Activated CD8-positive, alpha-beta memory T cell treated with anti-CD3 and anti-CD28 coated beads, Interleukin-2, amount 10 ng/mL, durations not matched to agents 7 days and 5 days (primary cell): ENCODE data around the gene ENOPH1. TPM values are rescaled to one million over a fixed set of nuclear protein-coding genes. Genes with fewer than 3 reads are reported as not detected.

Experiments used
- ATAC-seq: fragments of 150-1000 bp; cut with Tn5 transposase; one replicate; pipeline ENCODE4 v1.10.0; 2021; ENCODE audit warnings: moderate library complexity
- CTCF ChIA-PET: fragments of 350-600 bp; sonication (Branson Sonifier 250); formaldehyde crosslinking; loops from one replicate; lab custom pipeline; 2021; ENCODE audit warnings: antibody characterized with exemption; lab: Charles Lee
- DNase-seq: peaks from one replicate; pipeline ENCODE4 v3.0.0-alpha.2; 2020
- H3K27ac Mint-ChIP-seq: one replicate; pipeline ENCODE4 v1.8.0; 2021; ENCODE audit warnings: mild to moderate bottlenecking, mixed read lengths
- H3K27me3 Mint-ChIP-seq: one replicate; pipeline ENCODE4 v1.8.0; 2021; ENCODE audit warnings: mixed read lengths
- H3K36me3 Mint-ChIP-seq: one replicate; pipeline ENCODE4 v1.8.0; 2021; ENCODE audit warnings: mild to moderate bottlenecking, mixed read lengths
- H3K4me1 Mint-ChIP-seq: one replicate; pipeline ENCODE4 v1.8.0; 2021; ENCODE audit warnings: mixed read lengths
- H3K4me3 Mint-ChIP-seq: one replicate; pipeline ENCODE4 v1.8.0; 2021; ENCODE audit warnings: mild to moderate bottlenecking, moderate library complexity, mixed read lengths
- H3K9me3 Mint-ChIP-seq: one replicate; pipeline ENCODE4 v1.8.0; 2022; ENCODE audit warnings: low read depth, mixed read lengths
- total RNA-seq, 2 experiments: library from RNA; stranded (reverse); gene quantifications; one replicate each; pipeline ENCODE4 v1.2.3, GENCODE V29; 2021

Gene ENOPH1
- total RNA-seq, 2 experiments from 2014 or later, result 40.6 to 46.6 TPM

GRCh38 chr4:82431831-82432230, 1.4 kb downstream of the ENOPH1 start:
- DNase-seq, result no peak
- H3K36me3 Mint-ChIP-seq, result peaks cover 56% of the 10 kb centered on the region

GRCh38 chr4:82432596-82432995, 2.2 kb downstream of the ENOPH1 start:
- Mint-ChIP-seq H3K4me1 (peaks cover 55% of the 10 kb centered on the region), H3K9me3 (no peaks in the 10 kb centered on the region), H3K27ac (no peak overlapping the region)

More at GRCh38 chr4:82431831-82432230, 1.4 kb downstream of the ENOPH1 start:
- H3K27me3 Mint-ChIP-seq, result no peaks in the 10 kb centered on the region
- no peak for ATAC-seq
- CTCF ChIA-PET, result interaction anchor here (1.3 to 1.4 kb wide), 2 partner anchors 9 to 58 kb away, joined by 4 to 5 read pairs; partner anchors contain the start of gene HNRNPD
- peak overlapping the region; percentile 19 for H3K27ac Mint-ChIP-seq
- H3K4me3 Mint-ChIP-seq, result peak overlapping the region; percentile 97
- H3K4me1 Mint-ChIP-seq, result peaks cover 57% of the 10 kb centered on the region
- H3K9me3 Mint-ChIP-seq, result no peaks in the 10 kb centered on the region

GRCh38 chr4:82433791-82434190, 3.4 kb downstream of the ENOPH1 start:
- CTCF ChIA-PET, result no interaction called here
- H3K9me3 Mint-ChIP-seq, result no peaks in the 10 kb centered on the region
- no peak for ATAC-seq
- peaks cover 53% of the 10 kb centered on the region for H3K4me1 Mint-ChIP-seq
- H3K27ac Mint-ChIP-seq, result peak overlapping the region; percentile 22
- no peaks in the 10 kb centered on the region for H3K27me3 Mint-ChIP-seq
- H3K4me3 Mint-ChIP-seq, result no peak overlapping the region
- peaks cover 49% of the 10 kb centered on the region for H3K36me3 Mint-ChIP-seq
- DNase-seq, result no peak

More at GRCh38 chr4:82432596-82432995, 2.2 kb downstream of the ENOPH1 start:
- no peaks in the 10 kb centered on the region for H3K27me3 Mint-ChIP-seq
- ATAC-seq (no peak), DNase-seq (no peak)
- peak overlapping the region; percentile 26 for H3K4me3 Mint-ChIP-seq
- CTCF ChIA-PET, result interaction anchor here (1.3 kb wide), 1 partner anchor 8 kb away, joined by 4 read pairs; no protein-coding TSS in a partner anchor
- peaks cover 55% of the 10 kb centered on the region for H3K36me3 Mint-ChIP-seq

GRCh38 chr4:82434949-82435348, 4.6 kb downstream of the ENOPH1 start:
- no peak for DNase-seq
- ATAC-seq, result no peak
- H3K4me3 Mint-ChIP-seq, result no peak overlapping the region
- peaks cover 48% of the 10 kb centered on the region for H3K36me3 Mint-ChIP-seq
- CTCF ChIA-PET, result no interaction called here
- peaks cover 57% of the 10 kb centered on the region for H3K4me1 Mint-ChIP-seq
- H3K9me3 Mint-ChIP-seq, result no peaks in the 10 kb centered on the region
- no peaks in the 10 kb centered on the region for H3K27me3 Mint-ChIP-seq
- no peak overlapping the region for H3K27ac Mint-ChIP-seq

- DNase-seq, result no peak
- Mint-ChIP-seq H3K27me3 (no peaks in the 10 kb centered on the region), H3K4me3 (no peak overlapping the region), H3K9me3 (no peaks in the 10 kb centered on the region), H3K36me3 (peaks cover 51% of the 10 kb centered on the region), H3K4me1 (peaks cover 58% of the 10 kb centered on the region), H3K27ac (no peak overlapping the region)
- CTCF ChIA-PET, result no interaction called here
- ATAC-seq, result no peak
These were observed 5.7 kb downstream of the ENOPH1 start for GRCh38 chr4:82436130-82436529.

- DNase-seq, result no peak
- CTCF ChIA-PET, result no interaction called here
- Mint-ChIP-seq H3K27ac (no peak overlapping the region), H3K36me3 (peaks cover 51% of the 10 kb centered on the region), H3K4me1 (peaks cover 52% of the 10 kb centered on the region), H3K9me3 (no peaks in the 10 kb centered on the region), H3K4me3 (no peak overlapping the region), H3K27me3 (no peaks in the 10 kb centered on the region)
- ATAC-seq, result no peak
These were observed 6.4 kb downstream of the ENOPH1 start for GRCh38 chr4:82436780-82437179.

GRCh38 chr4:82437285-82438005, 7.1 kb downstream of the ENOPH1 start:
- Mint-ChIP-seq H3K4me1 (peaks cover 46% of the 10 kb centered on the region), H3K36me3 (peaks cover 54% of the 10 kb centered on the region), H3K27me3 (no peaks in the 10 kb centered on the region), H3K4me3 (no peak overlapping the region), H3K27ac (no peak overlapping the region), H3K9me3 (no peaks in the 10 kb centered on the region)
- DNase-seq (no peak), ATAC-seq (no peak)
- CTCF ChIA-PET, result interaction anchor here (1.4 kb wide), 1 partner anchor 9 kb away, joined by 7 read pairs; no protein-coding TSS in a partner anchor

- CTCF ChIA-PET, result no interaction called here
- no peak for ATAC-seq
- Mint-ChIP-seq H3K27ac (no peak overlapping the region), H3K4me1 (peaks cover 31% of the 10 kb centered on the region), H3K27me3 (no peaks in the 10 kb centered on the region), H3K36me3 (peaks cover 45% of the 10 kb centered on the region), H3K4me3 (no peak overlapping the region), H3K9me3 (no peaks in the 10 kb centered on the region)
- no peak for DNase-seq
These were observed 8.7 kb downstream of the ENOPH1 start for GRCh38 chr4:82439088-82439487.

- H3K4me1 Mint-ChIP-seq, result peaks cover 10% of the 10 kb centered on the region
- H3K27me3 Mint-ChIP-seq, result no peaks in the 10 kb centered on the region
- H3K9me3 Mint-ChIP-seq, result no peaks in the 10 kb centered on the region
- no peak overlapping the region for H3K4me3 Mint-ChIP-seq
- no peak overlapping the region for H3K27ac Mint-ChIP-seq
- no peak for ATAC-seq
- DNase-seq, result no peak
- peaks cover 41% of the 10 kb centered on the region for H3K36me3 Mint-ChIP-seq
- CTCF ChIA-PET, result interaction anchor here (1.3 kb wide), 1 partner anchor 19 kb away, joined by 3 read pairs; no protein-coding TSS in a partner anchor
These were observed 17.5 kb downstream of the ENOPH1 start for GRCh38 chr4:82447886-82448285.

GRCh38 chr4:82450966-82451755, 20.8 kb downstream of the ENOPH1 start:
- no peak for DNase-seq
- H3K27me3 Mint-ChIP-seq, result no peaks in the 10 kb centered on the region
- H3K36me3 Mint-ChIP-seq, result peaks cover 50% of the 10 kb centered on the region
- no peaks in the 10 kb centered on the region for H3K9me3 Mint-ChIP-seq
- H3K4me1 Mint-ChIP-seq, result peaks cover 7% of the 10 kb centered on the region
- no peak for ATAC-seq
- no peak overlapping the region for H3K27ac Mint-ChIP-seq
- H3K4me3 Mint-ChIP-seq, result no peak overlapping the region
- CTCF ChIA-PET, result no interaction called here

GRCh38 chr4:82452026-82452425, 21.6 kb downstream of the ENOPH1 start:
- no peaks in the 10 kb centered on the region for H3K27me3 Mint-ChIP-seq
- CTCF ChIA-PET, result interaction anchor here (1.0 kb wide), 1 partner anchor 10 kb away, joined by 4 read pairs; no protein-coding TSS in a partner anchor
- H3K36me3 Mint-ChIP-seq, result peaks cover 54% of the 10 kb centered on the region
- DNase-seq (no peak), ATAC-seq (no peak)
- H3K4me1 Mint-ChIP-seq, result peaks cover 7% of the 10 kb centered on the region
- H3K4me3 Mint-ChIP-seq, result no peak overlapping the region
- H3K27ac Mint-ChIP-seq, result no peak overlapping the region
- H3K9me3 Mint-ChIP-seq, result no peaks in the 10 kb centered on the region

- ATAC-seq (no peak), DNase-seq (no peak)
- CTCF ChIA-PET, result interaction anchor here (1.2 kb wide), 1 partner anchor 282 kb away, joined by 3 read pairs; no protein-coding TSS in a partner anchor
- H3K9me3 Mint-ChIP-seq, result no peaks in the 10 kb centered on the region
- H3K36me3 Mint-ChIP-seq, result peaks cover 39% of the 10 kb centered on the region
- H3K4me1 Mint-ChIP-seq, result peaks cover 5% of the 10 kb centered on the region
- H3K4me3 Mint-ChIP-seq, result no peak overlapping the region
- H3K27ac Mint-ChIP-seq, result peak overlapping the region; percentile 24
- no peaks in the 10 kb centered on the region for H3K27me3 Mint-ChIP-seq
These were observed 26.9 kb downstream of the ENOPH1 start for GRCh38 chr4:82457266-82457665.

GRCh38 chr4:82458729-82459128, 28.3 kb downstream of the ENOPH1 start:
- no peaks in the 10 kb centered on the region for H3K27me3 Mint-ChIP-seq
- CTCF ChIA-PET, result no interaction called here
- no peak overlapping the region for H3K4me3 Mint-ChIP-seq
- DNase-seq (no peak), ATAC-seq (no peak)
- H3K9me3 Mint-ChIP-seq, result no peaks in the 10 kb centered on the region
- peaks cover 5% of the 10 kb centered on the region for H3K4me1 Mint-ChIP-seq
- H3K36me3 Mint-ChIP-seq, result peaks cover 38% of the 10 kb centered on the region
- no peak overlapping the region for H3K27ac Mint-ChIP-seq
